WERI-Rb-1 (cell line): ENCODE data around the gene SLC22A23.

Experiments
- DNase-seq: peaks from one replicate; pipeline ENCODE4 v3.0.0-alpha.2; 2020
- H3K27ac ChIP-seq: fragments of 250-450 bp; sonication (Bioruptor Pico); 2 replicates; pipeline ENCODE4 v1.5.1; 2020; ENCODE audit warnings: mild to moderate bottlenecking, moderate library complexity
- H3K27me3 ChIP-seq: fragments of 250-450 bp; sonication (Bioruptor Pico); 2 replicates; pipeline ENCODE4 v1.5.1; 2021; ENCODE audit warnings: mild to moderate bottlenecking, low read depth, moderate library complexity; ENCODE audit not compliant: insufficient read depth, severe bottlenecking
- H3K36me3 ChIP-seq: fragments of 250-450 bp; sonication (Bioruptor Pico); 2 replicates; pipeline ENCODE4 v1.5.1; 2020; ENCODE audit warnings: mild to moderate bottlenecking, moderate library complexity
- H3K4me3 ChIP-seq: 2 replicates; pipeline ENCODE4 v1.5.1; 2011; ENCODE audit warnings: low read depth, mild to moderate bottlenecking, control low read depth, low read length
- H3K9me3 ChIP-seq: fragments of 250-450 bp; sonication (Bioruptor Pico); 2 replicates; pipeline ENCODE4 v1.5.1; 2021; ENCODE audit warnings: mild to moderate bottlenecking, moderate library complexity; ENCODE audit not compliant: severe bottlenecking
- TF ChIP-seq, protein P1 (sequence below): IDR thresholded peaks from 2 replicates; pipeline ENCODE4 v1.5.1; 2011; ENCODE audit warnings: low read depth, mild to moderate bottlenecking, control low read depth, inconsistent platforms, low read length

SLC22A23 gene

DNA sequence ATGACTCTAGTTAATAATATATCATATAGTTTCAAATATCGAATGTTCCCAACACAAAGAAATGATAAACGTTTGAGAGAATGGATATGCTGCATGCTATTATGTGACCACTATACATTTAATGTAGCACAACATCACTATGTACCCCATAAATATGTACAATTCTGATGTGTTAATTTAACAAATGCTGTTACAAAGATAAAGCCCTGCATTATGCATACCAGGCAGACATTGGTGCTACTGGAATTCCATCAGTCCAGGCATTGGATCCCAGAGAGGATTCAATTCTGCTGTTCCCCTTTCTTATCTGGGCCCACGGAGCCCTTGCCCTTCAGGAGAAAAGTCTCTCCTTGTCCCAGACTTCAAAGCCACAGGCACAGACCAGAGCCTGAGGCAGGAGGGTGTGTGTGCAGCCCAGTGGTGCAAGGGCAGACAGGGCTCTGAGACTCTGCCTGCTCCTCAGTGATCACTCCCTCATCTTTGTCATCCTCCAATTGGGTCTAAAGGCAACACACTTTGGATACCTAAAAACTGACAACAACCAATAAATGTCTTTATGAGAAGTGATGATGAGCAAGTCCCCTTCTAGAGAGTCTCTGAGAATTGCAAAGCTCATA lies 152.9 kb downstream of the SLC22A23 start:
- Histone ChIP-seq H3K4me3 (no peak overlapping the region), H3K36me3 (peaks cover 23% of the 10 kb centered on the region), H3K27me3 (no peaks in the 10 kb centered on the region), H3K27ac (no peak overlapping the region), H3K9me3 (peaks cover 13% of the 10 kb centered on the region)
- DNase-seq: no peak
- TF ChIP-seq, protein P1, sequence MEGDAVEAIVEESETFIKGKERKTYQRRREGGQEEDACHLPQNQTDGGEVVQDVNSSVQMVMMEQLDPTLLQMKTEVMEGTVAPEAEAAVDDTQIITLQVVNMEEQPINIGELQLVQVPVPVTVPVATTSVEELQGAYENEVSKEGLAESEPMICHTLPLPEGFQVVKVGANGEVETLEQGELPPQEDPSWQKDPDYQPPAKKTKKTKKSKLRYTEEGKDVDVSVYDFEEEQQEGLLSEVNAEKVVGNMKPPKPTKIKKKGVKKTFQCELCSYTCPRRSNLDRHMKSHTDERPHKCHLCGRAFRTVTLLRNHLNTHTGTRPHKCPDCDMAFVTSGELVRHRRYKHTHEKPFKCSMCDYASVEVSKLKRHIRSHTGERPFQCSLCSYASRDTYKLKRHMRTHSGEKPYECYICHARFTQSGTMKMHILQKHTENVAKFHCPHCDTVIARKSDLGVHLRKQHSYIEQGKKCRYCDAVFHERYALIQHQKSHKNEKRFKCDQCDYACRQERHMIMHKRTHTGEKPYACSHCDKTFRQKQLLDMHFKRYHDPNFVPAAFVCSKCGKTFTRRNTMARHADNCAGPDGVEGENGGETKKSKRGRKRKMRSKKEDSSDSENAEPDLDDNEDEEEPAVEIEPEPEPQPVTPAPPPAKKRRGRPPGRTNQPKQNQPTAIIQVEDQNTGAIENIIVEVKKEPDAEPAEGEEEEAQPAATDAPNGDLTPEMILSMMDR: no peak

DNA sequence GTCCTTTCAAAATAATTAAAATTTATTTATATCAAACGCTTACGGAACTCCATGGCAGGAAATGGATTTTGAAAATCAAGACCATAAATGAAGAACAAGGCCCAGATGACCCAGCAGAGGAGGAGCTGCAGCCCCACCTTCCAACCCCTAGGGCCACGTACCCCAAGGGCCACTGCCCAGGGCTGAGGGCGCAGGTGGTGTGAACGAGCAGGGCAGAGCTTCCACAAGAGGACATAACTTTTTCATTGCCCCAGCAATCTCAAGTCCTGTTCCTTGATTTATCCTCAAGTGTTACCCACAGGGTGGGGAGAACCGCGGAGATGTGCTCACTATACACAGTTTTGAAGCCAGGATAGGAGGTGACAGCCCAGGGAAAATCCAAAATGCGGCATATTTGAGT lies 155.3 kb downstream of the SLC22A23 start:
- H3K4me3 ChIP-seq: no peak overlapping the region
- no peak overlapping the region for H3K27ac ChIP-seq
- peaks cover 24% of the 10 kb centered on the region for H3K36me3 ChIP-seq
- TF ChIP-seq, protein P1: no peak
- H3K9me3 ChIP-seq: peaks cover 13% of the 10 kb centered on the region
- DNase-seq: no peak
- no peaks in the 10 kb centered on the region for H3K27me3 ChIP-seq

DNA sequence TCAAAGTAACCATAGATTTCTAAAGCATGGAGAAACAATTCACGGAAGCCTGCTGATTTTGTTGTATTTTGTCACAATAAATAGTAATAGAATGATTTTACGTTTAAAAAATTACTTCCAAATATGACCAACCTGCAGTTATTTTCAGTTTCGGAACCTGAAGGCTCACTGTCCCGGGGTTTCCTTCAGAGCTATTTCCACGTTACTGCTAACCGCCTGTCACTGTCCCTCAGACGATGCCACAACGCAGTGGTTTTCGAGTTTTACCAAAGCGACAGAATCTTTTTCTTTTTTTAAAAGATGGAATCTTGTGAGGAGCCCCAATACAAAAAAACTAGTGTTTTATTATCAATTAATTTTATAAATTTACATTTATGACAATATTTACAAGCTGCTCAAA lies 157.6 kb downstream of the SLC22A23 start:
- H3K27me3 ChIP-seq: no peaks in the 10 kb centered on the region
- TF ChIP-seq, protein P1: no peak
- no peak for DNase-seq
- peaks cover 4% of the 10 kb centered on the region for H3K9me3 ChIP-seq
- H3K4me3 ChIP-seq: no peak overlapping the region
- H3K36me3 ChIP-seq: peaks cover 10% of the 10 kb centered on the region
- no peak overlapping the region for H3K27ac ChIP-seq

DNA sequence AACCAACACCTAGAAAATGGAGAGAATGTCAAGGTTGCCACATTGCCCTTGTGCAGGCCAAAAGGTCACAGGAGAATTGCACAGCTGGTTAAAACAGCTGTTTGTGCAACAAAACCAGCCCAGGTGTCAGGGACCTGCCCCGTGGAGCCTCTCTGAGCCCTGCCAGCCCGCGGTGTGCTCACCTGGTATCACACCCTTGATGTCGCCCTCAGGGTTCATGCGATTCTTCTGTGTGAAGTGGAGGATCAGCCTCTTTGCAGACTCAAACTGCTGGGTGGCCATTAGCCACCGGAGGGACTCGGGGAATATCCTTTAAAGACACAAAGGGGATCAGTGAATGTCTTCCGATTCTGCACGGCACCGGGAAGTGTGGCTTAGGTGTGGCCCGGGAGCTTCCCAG lies 158.9 kb downstream of the SLC22A23 start:
- DNase-seq: peak; percentile 58
- TF ChIP-seq, protein P1: peak; percentile 34; the same call in 1 of the 2 replicates
- H3K27ac ChIP-seq: peak overlapping the region; percentile 97
- no peak overlapping the region for H3K4me3 ChIP-seq
- H3K27me3 ChIP-seq: no peaks in the 10 kb centered on the region
- H3K36me3 ChIP-seq: peaks cover 15% of the 10 kb centered on the region
- peaks cover 4% of the 10 kb centered on the region for H3K9me3 ChIP-seq

DNA sequence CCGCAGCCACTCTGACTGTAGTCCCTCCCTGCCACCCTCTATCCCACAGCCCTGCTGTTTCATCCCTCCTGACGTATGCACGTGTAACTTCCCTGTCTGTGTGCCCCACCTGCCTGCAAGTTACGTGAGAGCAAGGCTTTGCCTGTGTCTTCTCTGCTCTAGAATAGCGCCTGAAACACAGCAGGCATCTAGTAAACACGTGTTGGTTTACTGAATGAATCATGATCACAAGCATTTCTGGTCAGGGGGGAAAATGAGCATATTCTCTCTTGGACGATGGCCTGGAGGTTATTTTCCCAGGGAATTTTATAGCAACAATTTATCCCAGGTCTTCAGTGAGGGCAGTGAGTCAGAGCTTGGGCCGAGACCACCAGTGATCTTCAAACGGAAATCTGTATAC lies 159.8 kb downstream of the SLC22A23 start:
- TF ChIP-seq, protein P1: 0 out of 2 replicates have a peak, but pooled peaks have one; percentile 6
- peak overlapping the region; percentile 97 for H3K27ac ChIP-seq

DNA sequence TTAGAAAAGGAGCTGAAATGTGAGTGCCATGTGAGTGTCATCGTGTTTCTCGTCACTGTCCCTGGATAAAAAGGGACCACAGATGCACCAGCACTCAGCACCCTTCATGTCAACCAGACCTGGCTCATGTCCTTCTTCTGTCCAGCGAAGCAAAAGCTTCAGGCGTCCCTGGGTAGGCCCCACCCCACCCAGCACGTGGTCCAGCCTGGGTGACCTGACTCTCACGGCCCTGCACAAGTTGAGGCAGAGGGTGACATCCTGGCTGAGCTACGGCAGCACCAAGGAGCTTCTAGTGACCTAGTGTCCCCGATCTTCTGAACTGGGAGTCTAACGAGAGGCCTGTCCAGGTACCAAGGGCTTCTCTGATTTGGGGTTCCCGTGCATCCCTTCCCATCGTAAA lies 160.3 kb downstream of the SLC22A23 start:
- Histone ChIP-seq H3K36me3 (peaks cover 18% of the 10 kb centered on the region), H3K27me3 (no peaks in the 10 kb centered on the region), H3K9me3 (no peaks in the 10 kb centered on the region), H3K27ac (peak overlapping the region; percentile 97), H3K4me3 (peak overlapping the region; percentile 6)
- peak; percentile 65 for DNase-seq
- TF ChIP-seq, protein P1: no peak

More for the DNA sequence above, 159.8 kb downstream of the SLC22A23 start:
- DNase-seq: peak; percentile 64
- no peaks in the 10 kb centered on the region for H3K27me3 ChIP-seq
- peaks cover 15% of the 10 kb centered on the region for H3K36me3 ChIP-seq
- peaks cover 4% of the 10 kb centered on the region for H3K9me3 ChIP-seq
- H3K4me3 ChIP-seq: no peak overlapping the region
